WTC11 (cell line): ENCODE measurements around the gene NOTCH4.

Source experiments
- AFF4 ChIP-seq: sonication (generic); formaldehyde crosslinking; IDR thresholded peaks from 2 replicates; pipeline ENCODE4 v1.8.1; 2023; ENCODE audit warnings: mild to moderate bottlenecking, missing genetic modification reagents, borderline replicate concordance
- CREB1 ChIP-seq: sonication (generic); formaldehyde crosslinking; IDR thresholded peaks from 2 replicates; pipeline ENCODE4 v1.8.0; 2023; ENCODE audit warnings: mild to moderate bottlenecking, missing genetic modification reagents
- CTCF ChIP-seq: fragments of 200-600 bp; IDR thresholded peaks from 2 replicates; pipeline ENCODE4 v1.8.0; 2022; ENCODE audit warnings: antibody characterized with exemption
- ELF4 ChIP-seq: sonication (generic); formaldehyde crosslinking; IDR thresholded peaks from 2 replicates; pipeline ENCODE4 v1.8.1; 2022; ENCODE audit warnings: low read depth, mild to moderate bottlenecking, moderate library complexity, missing genetic modification reagents
- ETV6 ChIP-seq: sonication (generic); formaldehyde crosslinking; IDR thresholded peaks from 2 replicates; pipeline ENCODE4 v1.8.1; 2022; ENCODE audit warnings: mild to moderate bottlenecking, missing genetic modification reagents
- HMGXB4 ChIP-seq: sonication (generic); formaldehyde crosslinking; IDR thresholded peaks from 2 replicates; pipeline ENCODE4 v1.8.1; 2023; ENCODE audit warnings: mild to moderate bottlenecking, moderate library complexity, missing genetic modification reagents
- SP1 ChIP-seq: sonication (generic); formaldehyde crosslinking; conservative IDR thresholded peaks from 2 replicates; pipeline ENCODE4 v1.8.1; 2022; ENCODE audit warnings: missing genetic modification reagents
- TCF7 ChIP-seq: sonication (generic); formaldehyde crosslinking; IDR thresholded peaks from 2 replicates; pipeline ENCODE4 v1.8.0; 2022; ENCODE audit warnings: mild to moderate bottlenecking, low read depth, missing genetic modification reagents, moderate library complexity
- TEAD4 ChIP-seq: sonication (generic); formaldehyde crosslinking; IDR thresholded peaks from 2 replicates; pipeline ENCODE4 v1.8.0; 2022; ENCODE audit warnings: mild to moderate bottlenecking, missing genetic modification reagents

GRCh38 chr6:32147401-32148132 is 76.3 kb downstream of the NOTCH4 start:
- TF ChIP-seq AFF4 (no peak), CTCF (no peak), HMGXB4 (CRISPR knock-in tag) (no peak), TCF7 (CRISPR knock-in tag) (no peak), CREB1 (CRISPR knock-in tag) (no peak), TEAD4 (CRISPR knock-in tag) (no peak), SP1 (no peak), ETV6 (CRISPR knock-in tag) (no peak), ELF4 (CRISPR knock-in tag) (no peak)
